GM18526 (cell line): ENCODE results near the gene E4F1.

ENCODE experiments used
- POLR2A ChIP-seq: IDR thresholded peaks from 3 replicates; pipeline ENCODE4 v1.6.1; 2011; ENCODE audit not compliant: insufficient read length; ENCODE audit errors: extremely low read depth

The E4F1 gene

GRCh38 chr16:2210009-2210332, 13.4 kb upstream of the E4F1 start:
- no peak for TF ChIP-seq POLR2A

- TF ChIP-seq POLR2A = peak; percentile 10
These were observed 12.7 kb upstream of the E4F1 start, which contains the start of gene BRICD5 for GRCh38 chr16:2210386-2211365. BRICD5 (minus strand) TSS chr16:2210863; CDS start chr16:2210833, 30 bp downstream.

- TF ChIP-seq POLR2A = no peak
These were observed 11.5 kb upstream of the E4F1 start for GRCh38 chr16:2211923-2212347.

- TF ChIP-seq POLR2A = no peak
These were observed 10.7 kb upstream of the E4F1 start for GRCh38 chr16:2212362-2213324.

GRCh38 chr16:2213817-2214718, 9.3 kb upstream of the E4F1 start:
- no peak for TF ChIP-seq POLR2A

- TF ChIP-seq POLR2A = no peak
These were observed 8.7 kb upstream of the E4F1 start, which contains the start of gene PGP for GRCh38 chr16:2214719-2214968. PGP (minus strand) TSS chr16:2214840; CDS start chr16:2214777, 63 bp downstream.

- no peak for TF ChIP-seq POLR2A
These were observed 7.1 kb upstream of the E4F1 start for GRCh38 chr16:2216330-2216729.

GRCh38 chr16:2223942-2224486, 623 bp downstream of the E4F1 start:
- TF ChIP-seq POLR2A = no peak

- TF ChIP-seq POLR2A = no peak
These were observed 2.9 kb downstream of the E4F1 start for GRCh38 chr16:2226245-2226793.

GRCh38 chr16:2226918-2227317, 3.5 kb downstream of the E4F1 start:
- no peak for TF ChIP-seq POLR2A

GRCh38 chr16:2228161-2228824, 4.9 kb downstream of the E4F1 start:
- TF ChIP-seq POLR2A = no peak

- no peak for TF ChIP-seq POLR2A
These were observed 5.7 kb downstream of the E4F1 start for GRCh38 chr16:2229091-2229490.

- TF ChIP-seq POLR2A = no peak
These were observed 6.3 kb downstream of the E4F1 start for GRCh38 chr16:2229632-2230250.
